Amniotic stem cell (primary cell): Measurements from ENCODE around the gene MAP1LC3B.

Experiments used
- DNase-seq: peaks from one replicate; lab custom pipeline; 2025; lab: John Stamatoyannopoulos, UW

MAP1LC3B gene

DNA sequence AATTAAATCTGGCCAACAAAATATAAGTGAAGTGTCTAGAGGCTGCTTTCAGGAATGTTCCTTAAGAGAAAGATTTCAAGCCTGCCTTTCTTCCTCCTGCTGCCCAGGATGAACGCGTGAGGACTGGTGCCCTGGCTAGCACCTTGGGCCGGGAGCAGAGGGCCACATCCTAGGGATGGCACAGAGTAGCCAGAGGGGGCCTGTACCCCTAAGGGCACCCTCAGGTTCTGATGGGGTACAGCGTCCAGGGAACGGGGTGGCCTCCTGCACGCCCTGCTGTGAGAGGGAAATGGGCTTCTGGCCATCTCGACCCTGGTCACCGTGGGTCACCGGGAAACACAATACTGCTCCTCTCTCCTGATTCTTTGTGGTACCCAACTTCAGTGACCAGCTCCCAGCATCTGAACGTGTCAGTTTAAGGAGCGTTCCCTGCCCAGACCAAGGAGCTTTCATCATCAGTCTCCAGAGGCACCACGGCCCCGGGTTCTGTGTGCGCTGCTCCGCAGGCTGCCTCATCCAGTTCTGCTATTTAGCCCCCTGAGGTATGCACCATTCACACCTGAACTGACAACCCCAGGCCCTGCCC is 40.3 kb downstream of the MAP1LC3B start:
- DNase-seq = no peak

DNA sequence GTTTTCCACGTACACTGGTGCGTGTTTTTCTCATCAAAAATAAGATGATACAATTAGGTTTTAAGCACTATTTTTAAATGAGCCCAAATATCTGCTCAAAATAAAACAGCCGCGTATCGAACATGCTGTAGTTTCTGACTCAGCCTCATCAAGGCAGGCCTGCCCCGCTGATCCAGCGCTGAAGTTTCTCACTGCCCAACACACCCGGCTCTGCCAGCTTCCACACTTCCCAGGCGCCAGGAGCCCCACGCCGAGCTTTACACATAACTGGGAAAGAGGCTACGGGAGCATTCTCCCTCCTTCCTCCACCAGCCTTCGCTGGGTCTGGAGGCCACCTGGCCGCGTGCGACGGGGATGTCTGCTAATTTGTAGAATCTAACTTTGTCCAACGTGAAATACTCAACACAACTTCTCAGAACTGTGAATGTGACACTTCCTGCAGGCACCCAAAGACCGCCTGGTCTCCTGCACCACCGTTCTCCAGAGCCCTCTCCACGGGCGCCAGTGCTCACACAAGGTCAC is 42.1 kb downstream of the MAP1LC3B start:
- no peak for DNase-seq

DNA sequence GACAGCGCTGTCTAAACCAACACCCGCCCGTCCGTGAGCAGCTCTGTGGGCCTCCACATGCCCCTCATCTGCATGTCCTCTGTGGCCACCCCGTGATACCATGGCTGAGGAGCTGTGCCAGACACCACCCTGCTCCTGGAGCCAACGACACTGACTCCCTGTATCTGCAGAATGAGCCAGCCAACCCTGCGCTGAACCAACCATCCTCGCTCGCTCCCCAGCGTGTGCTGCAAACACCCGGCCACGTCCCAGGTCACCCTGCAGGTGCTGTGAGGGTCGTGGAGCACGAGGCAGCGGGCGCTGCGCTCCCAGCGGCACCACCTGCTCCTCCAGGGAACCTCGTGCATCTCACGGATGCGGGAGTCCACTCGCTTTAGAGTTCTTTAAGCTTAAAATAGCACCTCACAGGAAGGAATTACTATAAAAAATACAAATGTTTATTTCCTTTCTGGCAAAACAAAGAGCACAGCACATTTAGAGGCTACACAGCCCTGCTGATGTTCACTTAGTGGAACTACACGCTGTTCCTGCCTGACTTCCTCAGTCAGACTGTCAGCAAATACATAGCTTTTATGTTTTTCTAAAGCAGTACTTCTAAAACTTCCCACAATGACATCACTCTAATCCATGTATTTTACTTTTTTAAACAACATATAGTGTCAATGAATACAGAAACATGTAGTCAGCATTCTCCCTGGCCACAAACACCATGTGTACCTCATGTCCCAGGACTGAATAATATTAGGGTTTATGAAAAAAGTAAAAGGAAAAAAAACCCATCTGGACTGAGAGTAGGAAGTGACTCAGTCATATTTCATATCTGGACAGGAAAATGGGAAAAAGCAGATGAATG is 43.5 kb downstream of the MAP1LC3B start:
- no peak for DNase-seq

- no peak for DNase-seq
Measured at GRCh38 chr16:87436225-87437172, 44.4 kb downstream of the MAP1LC3B start.

DNA sequence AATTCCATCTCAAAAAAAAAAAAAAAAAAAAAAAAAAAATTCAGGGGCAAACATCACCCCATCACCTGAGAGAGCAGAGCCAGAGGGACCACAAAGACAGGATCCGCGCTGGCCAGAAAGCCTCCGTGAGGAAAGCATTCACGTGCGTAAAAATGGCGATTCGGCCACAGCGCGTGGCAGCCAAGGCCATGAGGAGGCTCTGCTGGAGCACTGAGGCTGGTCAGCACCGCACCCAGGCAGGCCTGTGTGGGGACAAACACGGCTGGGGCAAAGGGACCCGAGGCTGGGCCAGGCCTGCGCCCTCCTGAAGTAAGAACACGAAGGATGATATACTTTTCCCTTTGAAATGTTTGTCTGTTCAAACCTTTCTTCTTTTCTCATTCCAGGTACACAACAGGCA is 45.2 kb downstream of the MAP1LC3B start:
- DNase-seq = no peak

DNA sequence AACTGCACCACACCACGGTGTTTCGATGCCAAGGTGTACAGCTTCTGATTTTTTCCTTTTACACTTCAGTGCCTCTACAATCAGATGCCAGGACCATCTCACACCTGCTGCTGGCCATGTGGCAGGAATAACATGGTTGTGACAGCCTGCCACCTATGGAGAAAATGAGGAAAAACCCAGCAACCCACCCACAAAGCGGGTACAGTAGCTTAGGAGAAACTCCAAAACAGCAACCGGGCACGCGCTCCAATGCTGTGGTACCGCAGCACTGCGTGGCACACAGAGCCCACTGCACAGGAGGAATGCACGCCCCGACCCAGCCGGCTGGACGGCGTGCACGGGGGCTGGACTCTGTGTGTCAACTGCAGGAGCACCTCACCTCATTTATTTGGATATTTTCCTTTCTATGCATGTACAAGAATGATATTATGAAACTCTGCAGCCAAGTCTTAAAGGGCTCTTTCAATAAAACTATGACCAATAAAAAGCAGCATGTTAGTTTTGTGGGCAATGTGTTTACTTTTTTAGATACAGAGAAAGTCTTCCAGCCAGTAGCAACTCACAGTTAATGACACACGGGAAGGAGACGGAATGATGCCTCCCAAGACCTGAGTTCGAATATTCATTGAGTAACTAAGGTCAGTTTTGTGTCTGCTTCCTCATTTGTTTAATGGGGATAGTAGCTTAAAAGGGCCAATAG is 45.9 kb downstream of the MAP1LC3B start:
- no peak for DNase-seq

- DNase-seq = no peak
Measured at GRCh38 chr16:87438611-87438985, 46.5 kb downstream of the MAP1LC3B start.

- DNase-seq = no peak
Measured at GRCh38 chr16:87439926-87440325, 47.8 kb downstream of the MAP1LC3B start.

DNA sequence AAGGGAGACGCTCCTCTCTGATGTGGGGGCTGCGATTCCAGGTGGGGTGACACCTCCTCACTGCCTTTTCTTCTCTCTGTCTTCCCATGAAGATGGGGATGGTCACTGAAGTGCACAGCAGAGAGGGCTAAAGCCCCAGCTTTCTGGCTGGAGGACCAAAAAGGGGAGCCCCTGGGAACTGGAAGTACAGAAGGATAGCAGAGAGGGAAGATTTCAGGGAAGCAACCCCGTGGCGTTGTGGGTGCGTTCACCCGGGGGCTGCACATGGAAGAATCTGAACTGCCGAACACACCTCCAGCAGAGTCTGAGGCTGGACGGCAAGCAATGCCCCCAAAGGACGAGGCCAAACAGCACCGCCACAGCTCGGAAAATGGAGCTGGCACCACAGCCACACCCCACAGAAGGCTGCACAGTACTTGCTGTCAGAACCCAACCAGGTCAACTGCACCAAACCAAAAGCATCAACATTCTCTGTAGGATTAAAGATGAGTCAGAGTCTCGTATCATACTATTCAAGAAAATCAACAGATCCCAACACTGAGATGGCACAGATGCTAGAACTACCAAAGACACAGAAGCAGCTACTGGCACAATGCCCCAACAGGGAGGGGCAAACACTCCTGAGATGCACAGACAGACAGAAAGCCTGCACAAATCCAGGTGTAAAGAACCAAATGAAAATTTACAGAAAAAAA is 49.9 kb downstream of the MAP1LC3B start:
- no peak for DNase-seq

- no peak for DNase-seq
Measured at GRCh38 chr16:87442581-87442966, 50.4 kb downstream of the MAP1LC3B start.

- no peak for DNase-seq
Measured at GRCh38 chr16:87443016-87443415, 50.9 kb downstream of the MAP1LC3B start.

DNA sequence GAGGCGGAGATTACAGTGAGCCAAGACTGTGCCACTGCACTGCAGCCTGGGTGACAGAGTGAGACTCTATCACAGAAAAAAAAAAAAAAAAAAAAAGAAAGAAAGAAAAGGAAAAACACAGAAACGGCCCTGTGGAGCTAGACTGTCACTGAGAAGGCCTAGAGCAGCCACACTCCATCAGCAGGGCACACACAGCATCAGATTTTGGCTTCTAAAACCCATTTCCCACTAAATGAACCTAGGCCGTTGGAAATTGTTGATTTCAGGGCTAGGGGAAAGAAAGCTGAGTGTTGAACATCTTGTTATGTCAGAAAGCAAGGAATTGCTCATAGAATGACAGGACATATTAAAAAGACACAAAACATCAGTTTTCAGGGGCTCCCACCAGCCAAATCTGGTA is 51.8 kb downstream of the MAP1LC3B start:
- no peak for DNase-seq

GRCh38 chr16:87445486-87445885 is 53.4 kb downstream of the MAP1LC3B start:
- no peak for DNase-seq

DNA sequence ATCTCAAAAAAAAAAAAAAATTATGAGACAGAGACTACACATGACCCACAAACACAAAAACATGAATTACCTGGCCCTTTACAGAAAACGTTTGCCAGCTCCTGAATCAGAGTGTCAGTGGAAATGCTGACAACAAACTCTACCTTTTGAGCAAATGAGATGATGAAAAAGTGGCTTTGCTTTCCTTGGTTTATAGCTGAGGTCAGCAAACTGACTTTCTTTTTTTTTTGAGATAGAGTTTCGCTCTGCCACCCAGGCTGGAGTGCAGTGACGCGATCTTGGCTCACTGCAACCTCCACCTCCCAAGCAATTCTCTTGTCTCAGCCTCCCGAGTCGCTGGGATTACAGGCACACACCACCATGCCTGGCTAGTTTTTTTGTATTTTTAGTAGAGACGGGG is 54.3 kb downstream of the MAP1LC3B start:
- no peak for DNase-seq

GRCh38 chr16:87447323-87447722 is 55.2 kb downstream of the MAP1LC3B start:
- DNase-seq = peak; percentile 54

DNA sequence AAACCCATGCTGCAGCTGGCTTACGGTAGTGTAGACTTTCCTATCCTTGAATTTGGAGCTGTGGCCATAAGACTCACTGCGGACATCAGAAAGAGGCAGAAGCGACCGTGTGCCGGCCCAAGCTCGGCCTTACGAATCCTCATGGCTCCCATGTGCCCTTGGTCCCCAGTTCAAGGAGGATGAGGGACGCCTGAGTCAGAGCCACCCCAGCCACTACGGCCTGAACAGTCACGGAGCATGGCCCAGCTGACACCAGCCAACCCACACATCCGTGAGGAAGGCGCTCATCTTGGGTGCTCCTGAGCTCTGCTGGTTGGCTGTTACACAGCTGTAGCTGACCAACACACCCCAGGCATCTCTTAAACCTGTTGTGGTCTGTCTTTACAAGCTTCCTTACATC is 56.7 kb downstream of the MAP1LC3B start:
- no peak for DNase-seq

- no peak for DNase-seq
Measured at GRCh38 chr16:87451563-87452210, 59.6 kb downstream of the MAP1LC3B start.

- no peak for DNase-seq
Measured at GRCh38 chr16:87453326-87453725, 61.2 kb downstream of the MAP1LC3B start.
